Right renal pelvis (tissue), 4 donors: ENCODE data around the gene KCNIP3. TPM values are rescaled to one million over a fixed set of nuclear protein-coding genes. Genes with fewer than 3 reads are reported as not detected.
A peak's percentile ranks its signal among the peaks of the same experiment; 100 is the strongest.

Experiments
- DNase-seq, 4 donors: peaks; one replicate each; pipeline ENCODE4 v3.0.0-alpha.2; 2013; ENCODE audit warnings: low read depth in 4 of 4, low spot score in 3 of 4, missing footprints in 1 of 4
- polyA plus RNA-seq, 4 donors: library from polyadenylated mRNA; unstranded; fragments of 120-200 nt; gene quantifications; one replicate each; pipeline ENCODE4 v1.2.1, GENCODE V29; 2013; ENCODE audit not compliant: insufficient read length in 4 of 4

Gene KCNIP3
- polyA plus RNA-seq, 4 donors: 14.6 to 16.8 (median 15.3) TPM

GRCh38 chr2:95325590-95326432 lies 28.7 kb downstream of the KCNIP3 start:
- no peak for DNase-seq

- no peak for DNase-seq
Observed at GRCh38 chr2:95326433-95327140, 29.4 kb downstream of the KCNIP3 start.

- DNase-seq: no peak
Observed at GRCh38 chr2:95327861-95328260, 30.7 kb downstream of the KCNIP3 start.

GRCh38 chr2:95328358-95329125 lies 31.4 kb downstream of the KCNIP3 start:
- no peak for DNase-seq

GRCh38 chr2:95329401-95329800 lies 32.3 kb downstream of the KCNIP3 start:
- DNase-seq: no peak

GRCh38 chr2:95329891-95330793 lies 33.0 kb downstream of the KCNIP3 start:
- DNase-seq: no peak

DNA sequence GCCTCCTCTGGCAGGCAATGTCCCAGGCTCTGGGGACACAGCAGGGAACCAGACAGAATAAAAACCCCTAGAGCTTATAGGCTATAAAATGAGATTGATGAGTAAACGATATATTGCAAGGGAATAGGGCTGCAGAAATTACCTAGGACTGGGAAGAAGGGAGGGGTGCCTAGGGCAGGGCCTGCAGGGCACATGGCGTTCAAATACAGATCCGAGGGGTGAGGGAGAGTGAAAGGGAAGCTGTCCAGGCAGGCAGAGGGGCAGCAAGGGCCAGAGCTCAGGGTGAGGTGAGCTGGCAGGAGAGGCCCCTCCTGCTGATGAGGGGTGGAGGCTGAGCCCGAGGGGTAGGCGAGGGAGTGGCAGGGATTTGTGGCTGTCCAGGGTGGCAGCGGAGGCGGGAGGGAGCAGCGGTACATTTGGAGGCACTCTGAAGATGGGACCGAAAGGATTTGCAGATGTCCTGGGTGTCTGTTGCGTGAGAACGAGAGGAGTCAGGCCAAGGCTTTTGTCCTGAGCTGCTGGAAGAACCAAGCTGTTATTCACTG lies 33.7 kb downstream of the KCNIP3 start:
- DNase-seq: no peak

DNA sequence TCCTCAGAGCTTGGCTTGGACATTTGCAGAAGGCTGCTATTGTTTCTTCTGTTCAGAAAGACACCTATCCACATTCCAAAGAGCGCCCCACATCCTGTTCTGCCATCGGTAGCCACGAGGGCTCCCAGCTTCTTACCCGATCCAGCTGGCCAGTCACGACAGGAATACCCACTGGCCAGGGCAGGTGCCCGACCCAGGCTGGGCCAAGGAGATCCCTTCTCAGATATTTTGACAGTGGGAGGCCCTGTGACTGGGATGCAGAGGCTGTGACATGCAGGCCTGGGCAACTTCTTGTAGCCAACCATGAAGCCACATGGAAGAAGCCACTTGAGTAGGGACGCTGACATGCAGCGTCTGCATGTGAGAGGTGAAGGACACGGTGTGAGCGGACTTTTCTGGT lies 34.5 kb downstream of the KCNIP3 start:
- DNase-seq: no peak

- DNase-seq: no peak
Observed at GRCh38 chr2:95332036-95332435, 34.9 kb downstream of the KCNIP3 start.

- DNase-seq: no peak
Observed at GRCh38 chr2:95333056-95333455, 35.9 kb downstream of the KCNIP3 start.

DNA sequence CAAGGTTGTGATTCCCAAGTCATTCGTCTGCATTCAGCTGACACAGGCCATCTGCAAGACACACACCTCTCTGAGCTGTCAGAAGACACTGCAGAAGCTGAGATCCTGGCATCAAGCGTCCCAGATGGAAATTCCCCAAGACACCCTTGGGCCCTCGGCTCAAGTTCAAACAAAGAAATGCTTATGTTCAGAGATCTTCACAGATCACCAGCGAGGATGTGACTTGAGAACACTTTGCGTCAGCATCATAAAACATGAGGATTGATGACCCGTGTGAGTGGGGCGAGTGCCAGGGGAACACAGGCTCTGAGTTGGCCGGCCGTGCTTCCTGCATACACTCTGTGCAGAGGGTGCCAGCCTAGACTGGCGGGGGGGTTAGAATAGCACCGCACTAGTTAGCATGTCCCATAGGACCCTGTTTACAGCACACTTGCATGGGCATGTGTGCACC lies 36.8 kb downstream of the KCNIP3 start:
- DNase-seq: peak in 3 of 4 donors; percentile 55 to 90 (median 61)

DNA sequence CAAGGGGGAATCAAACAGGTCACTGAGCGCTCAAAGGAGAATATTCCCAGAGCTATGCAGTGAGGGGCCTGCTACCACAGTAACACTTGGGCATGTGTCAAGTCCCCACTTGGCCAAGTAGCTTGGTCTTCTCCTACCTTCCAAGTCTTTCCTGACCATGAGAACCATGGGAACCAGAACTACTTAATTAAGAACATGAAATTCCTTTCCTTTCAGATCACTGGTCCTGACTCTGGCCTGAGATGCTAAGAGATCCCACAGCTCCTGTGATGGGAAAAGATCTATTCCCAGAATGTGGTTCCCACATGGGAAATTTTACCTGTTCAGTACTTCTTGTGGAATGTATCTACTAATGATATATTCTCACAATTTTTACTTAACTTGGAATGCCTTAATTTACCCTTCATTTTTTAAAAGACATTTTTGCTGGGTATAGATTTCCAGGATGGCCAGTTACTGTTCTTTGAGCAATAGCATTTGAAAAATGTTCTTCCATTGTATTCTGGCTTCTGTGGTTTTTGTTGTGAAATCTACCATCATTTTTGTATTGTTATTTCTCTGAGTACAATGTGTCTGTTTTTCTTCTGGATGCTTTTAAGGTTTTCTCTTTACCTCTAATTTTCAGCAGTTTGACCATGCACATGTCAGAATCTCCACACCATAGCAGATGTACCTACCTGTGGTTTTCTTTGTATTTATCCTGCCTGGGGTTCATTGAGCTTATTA lies 37.9 kb downstream of the KCNIP3 start:
- DNase-seq: no peak

GRCh38 chr2:95336406-95336805 lies 39.3 kb downstream of the KCNIP3 start:
- no peak for DNase-seq

DNA sequence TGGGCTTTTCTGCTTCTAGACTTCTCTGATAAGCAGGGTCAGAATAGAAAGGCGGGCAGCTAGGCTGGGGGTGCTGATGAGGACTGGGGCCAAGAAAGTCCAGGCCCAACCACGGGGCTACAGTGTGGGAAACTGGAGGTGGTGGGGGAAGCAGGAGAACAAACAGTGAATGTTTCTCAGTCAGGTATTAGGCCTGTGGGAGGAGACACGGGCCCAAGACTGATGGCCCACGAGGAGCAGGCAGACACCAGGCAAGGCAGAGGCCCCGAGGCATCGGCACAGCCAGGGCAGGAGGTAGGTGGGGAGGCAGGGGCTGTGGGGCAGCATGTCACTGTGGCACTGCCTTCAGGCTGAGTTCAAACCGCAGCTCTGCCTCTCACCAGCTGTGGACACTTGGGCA lies 40.7 kb downstream of the KCNIP3 start:
- DNase-seq: no peak

- no peak for DNase-seq
Observed at GRCh38 chr2:95342556-95343320, 45.6 kb downstream of the KCNIP3 start.

- no peak for DNase-seq
Observed at GRCh38 chr2:95343429-95344214, 46.5 kb downstream of the KCNIP3 start.

DNA sequence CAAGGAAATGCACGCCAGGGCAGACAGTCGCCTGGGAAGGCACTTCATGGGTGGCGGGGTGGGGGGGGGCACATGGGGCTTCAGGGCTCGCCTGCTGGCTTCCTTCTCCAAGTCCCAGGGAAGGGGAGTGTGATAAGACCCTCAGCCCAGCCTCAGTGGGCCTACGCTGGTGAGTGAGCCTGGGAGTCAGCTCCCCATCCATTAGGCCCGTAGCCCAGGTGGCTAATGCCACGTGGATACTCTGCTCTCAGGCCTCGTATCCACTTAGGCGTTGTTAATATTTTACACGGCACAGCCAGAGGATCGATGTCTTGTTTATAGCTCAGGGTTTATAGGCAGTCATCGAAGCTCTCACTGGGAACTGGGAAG lies 47.1 kb downstream of the KCNIP3 start:
- DNase-seq: no peak

- DNase-seq: no peak
Observed at GRCh38 chr2:95344656-95345055, 47.5 kb downstream of the KCNIP3 start.
